H1 (cell line): ENCODE data around the gene IGSF9B. TPM values are rescaled to one million over a fixed set of nuclear protein-coding genes. Genes with fewer than 3 reads are reported as not detected.

Experiments
- ATF2 ChIP-seq: IDR thresholded peaks from 2 replicates; pipeline ENCODE4 v1.6.1; 2012; ENCODE audit warnings: low read length, inconsistent platforms
- CTCF ChIP-seq, 3 experiments: IDR thresholded peaks; 1 replicate in 2 of 3; 2 replicates in 1 of 3; pipeline versions ENCODE4 v1.5.1 to v1.6.1; 2011; ENCODE audit warnings: low read length in 3 of 3, mild to moderate bottlenecking in 3 of 3, inconsistent platforms in 2 of 3, low read depth in 1 of 3, moderate library complexity in 1 of 3; ENCODE audit not compliant: insufficient read depth in 1 of 3; ENCODE audit errors: control extremely low read depth in 1 of 3
- MAFK ChIP-seq: IDR thresholded peaks from 2 replicates; pipeline ENCODE4 v1.6.1; 2012; ENCODE audit warnings: low read depth, mild to moderate bottlenecking, improper control_type of control experiment, low read length
- RBBP5 ChIP-seq: IDR thresholded peaks from 2 replicates; pipeline ENCODE4 v1.7.1; 2012; ENCODE audit warnings: low read depth, mild to moderate bottlenecking, inconsistent platforms, low read length, moderate library complexity, borderline replicate concordance
- ZNF274 ChIP-seq: IDR thresholded peaks from 2 replicates; pipeline ENCODE4 v1.7.0; 2012; ENCODE audit warnings: low read length, borderline replicate concordance; ENCODE audit errors: extremely low read depth
- polyA plus RNA-seq, 7 experiments: library from polyadenylated mRNA; depleted of rRNA in 3 of 7; stranded (reverse) in 5 of 7; unstranded in 2 of 7; fragments of >200 nt in 5 of 7; fragments of 200-250 nt in 2 of 7; gene quantifications; 1 replicate in 5 of 7; 2 replicates in 1 of 7; 4 replicates in 1 of 7; pipeline versions ENCODE4 v1.2.1 to v1.2.3, GENCODE V29; 2011 to 2013; ENCODE audit warnings: missing spikeins in 2 of 7, mixed read lengths in 2 of 7
- total RNA-seq: library from RNA; stranded (reverse); fragmentation: NEBNext Ultra II Directional; extraction: Animal tissue kit (Norgen Biotek cat#: 25700); gene quantifications from 2 replicates; pipeline ENCODE4 v1.2.1, GENCODE V29; 2021

The IGSF9B gene
- total and polyA plus RNA-seq, 2 of the 8 experiments (the other 6 are each of a cell fraction or from before 2014, with no cell fraction given): 16.5 to 49.2 TPM

GRCh38 chr11:133902506-133902905 is 54.3 kb downstream of the IGSF9B start (continued):
- no peak for TF ChIP-seq CTCF (IDR thresholded peaks at IDR 0.05; ENCODE audit: control extremely low read depth in 1 of 3, insufficient read depth in 1 of 3, low read depth in 1 of 3, low read length in 3 of 3)
- TF ChIP-seq ATF2: no peak
- TF ChIP-seq MAFK: no peak
- no peak for TF ChIP-seq ZNF274
- no peak for TF ChIP-seq RBBP5
- TF ChIP-seq, all 59 proteins: peak for 0
